ENCODE measurements around the gene GSAP. TPM values are rescaled to one million over a fixed set of nuclear protein-coding genes. Genes with fewer than 3 reads are reported as not detected.

GSAP gene
- polyA plus RNA-seq, 3 donors: 3.6 to 6.6 (median 5.9) TPM

GRCh38 chr7:77386165-77386822 lies 29.9 kb downstream of the GSAP start:
- WGBS, 3 donors: 72 to 84% (median 78%) methylated on average over 7 of the region's 7 CpGs
- no peak overlapping the region for H3K27ac ChIP-seq (ENCODE audit: low read depth, low read length)

- WGBS, 3 donors: 75 to 91% (median 88%) methylated on average over 6 of the region's 6 CpGs
- H3K27ac ChIP-seq (ENCODE audit: low read depth, low read length): no peak overlapping the region
These were observed 32.8 kb downstream of the GSAP start for GRCh38 chr7:77383333-77383740.

- H3K27ac ChIP-seq (ENCODE audit: low read depth, low read length): no peak overlapping the region
These were observed 33.6 kb downstream of the GSAP start for GRCh38 chr7:77382532-77382931.

- H3K27ac ChIP-seq (ENCODE audit: low read depth, low read length): no peak overlapping the region
- 84 to 93% (median 92%) methylated on average over 3 of the region's 3 CpGs for WGBS, 3 donors
These were observed 37.6 kb downstream of the GSAP start for GRCh38 chr7:77378584-77378983.

- 69 to 86% (median 86%) methylated on average over 1 of the region's 1 CpG for WGBS, 3 donors
- H3K27ac ChIP-seq (ENCODE audit: low read depth, low read length): no peak overlapping the region
These were observed 45.5 kb downstream of the GSAP start for GRCh38 chr7:77370606-77371005.

GRCh38 chr7:77368974-77369373 lies 47.2 kb downstream of the GSAP start:
- WGBS, 3 donors: 58 to 87% (median 64%) methylated on average over 2 of the region's 2 CpGs
- no peak overlapping the region for H3K27ac ChIP-seq (ENCODE audit: low read depth, low read length)

- WGBS, 3 donors: 95 to 98% (median 96%) methylated on average over 4 of the region's 4 CpGs
- H3K27ac ChIP-seq (ENCODE audit: low read depth, low read length): no peak overlapping the region
These were observed 48.2 kb downstream of the GSAP start for GRCh38 chr7:77367976-77368375.

GRCh38 chr7:77362905-77363304 lies 53.2 kb downstream of the GSAP start:
- no peak overlapping the region for H3K27ac ChIP-seq (ENCODE audit: low read depth, low read length)
- WGBS, 3 donors: 35 to 85% (median 77%) methylated on average over 1 of the region's 1 CpG

- WGBS, 3 donors: 83 to 94% (median 88%) methylated on average over 3 of the region's 3 CpGs
- H3K27ac ChIP-seq (ENCODE audit: low read depth, low read length): no peak overlapping the region
These were observed 55.2 kb downstream of the GSAP start for GRCh38 chr7:77360969-77361368.

GRCh38 chr7:77360104-77360503 lies 56.0 kb downstream of the GSAP start:
- no peak overlapping the region for H3K27ac ChIP-seq (ENCODE audit: low read depth, low read length)
- 32 to 66% (median 57%) methylated on average over 1 of the region's 1 CpG for WGBS, 3 donors

- 31 to 46% (median 46%) methylated on average over 1 of the region's 1 CpG for WGBS, 3 donors
- H3K27ac ChIP-seq (ENCODE audit: low read depth, low read length): no peak overlapping the region
These were observed 56.5 kb downstream of the GSAP start for GRCh38 chr7:77359599-77359998.

GRCh38 chr7:77354914-77355313 lies 61.2 kb downstream of the GSAP start:
- no peak overlapping the region for H3K27ac ChIP-seq (ENCODE audit: low read depth, low read length)
- WGBS, 3 donors: 91 to 94% (median 94%) methylated on average over 9 of the region's 9 CpGs

- no peak overlapping the region for H3K27ac ChIP-seq (ENCODE audit: low read depth, low read length)
- WGBS, 3 donors: 46 to 50% (median 47%) methylated on average over 2 of the region's 2 CpGs
These were observed 61.7 kb downstream of the GSAP start for GRCh38 chr7:77354484-77354883.

- no peak overlapping the region for H3K27ac ChIP-seq (ENCODE audit: low read depth, low read length)
- 59 to 75% (median 66%) methylated on average over 6 of the region's 6 CpGs for WGBS, 3 donors
These were observed 62.2 kb downstream of the GSAP start for GRCh38 chr7:77353911-77354310.

- H3K27ac ChIP-seq (ENCODE audit: low read depth, low read length): no peak overlapping the region
- 51 to 83% (median 59%) methylated on average over 1 of the region's 1 CpG for WGBS, 3 donors
These were observed 62.8 kb downstream of the GSAP start for GRCh38 chr7:77353407-77353721.

GRCh38 chr7:77352665-77353406 lies 63.3 kb downstream of the GSAP start:
- H3K27ac ChIP-seq (ENCODE audit: low read depth, low read length): no peak overlapping the region
- 52 to 64% (median 56%) methylated on average over 4 of the region's 4 CpGs for WGBS, 3 donors

- 35 to 72% (median 36%) methylated on average over 5 of the region's 5 CpGs for WGBS, 3 donors
- no peak overlapping the region for H3K27ac ChIP-seq (ENCODE audit: low read depth, low read length)
These were observed 64.6 kb downstream of the GSAP start for GRCh38 chr7:77351539-77352004.

- no peak overlapping the region for H3K27ac ChIP-seq (ENCODE audit: low read depth, low read length)
These were observed 67.0 kb downstream of the GSAP start for GRCh38 chr7:77349141-77349540.

GRCh38 chr7:77348371-77348813 lies 67.8 kb downstream of the GSAP start:
- no peak overlapping the region for H3K27ac ChIP-seq (ENCODE audit: low read depth, low read length)
- 42 to 69% (median 60%) methylated on average over 3 of the region's 3 CpGs for WGBS, 3 donors

GRCh38 chr7:77346441-77346840 lies 69.7 kb downstream of the GSAP start:
- H3K27ac ChIP-seq (ENCODE audit: low read depth, low read length): no peak overlapping the region
- WGBS, 3 donors: 93 to 100% (median 99%) methylated on average over 3 of the region's 3 CpGs
